ENCODE data around the gene CD82.

The CD82 gene

GRCh38 chr11:44606472-44606871 lies 41.0 kb downstream of the CD82 start:
- H3K27ac ChIP-seq, result no peak overlapping the region
- TF ChIP-seq ZFX (IDR thresholded peaks at IDR 0.05; ENCODE audit: borderline replicate concordance) (no peak), CTCF (IDR thresholded peaks at IDR 0.05) (no peak)

- no peak for TF ChIP-seq CTCF (IDR thresholded peaks at IDR 0.05)
- TF ChIP-seq ZFX (IDR thresholded peaks at IDR 0.05; ENCODE audit: borderline replicate concordance), result no peak
- no peak overlapping the region for H3K27ac ChIP-seq
Observed at GRCh38 chr11:44607319-44607962, 42.0 kb downstream of the CD82 start.

GRCh38 chr11:44607987-44608386 lies 42.5 kb downstream of the CD82 start:
- TF ChIP-seq ZFX (IDR thresholded peaks at IDR 0.05; ENCODE audit: borderline replicate concordance) (no peak), CTCF (IDR thresholded peaks at IDR 0.05) (no peak)
- no peak overlapping the region for H3K27ac ChIP-seq

GRCh38 chr11:44608651-44608990 lies 43.2 kb downstream of the CD82 start:
- TF ChIP-seq CTCF (IDR thresholded peaks at IDR 0.05), result no peak
- no peak for TF ChIP-seq ZFX (IDR thresholded peaks at IDR 0.05; ENCODE audit: borderline replicate concordance)

GRCh38 chr11:44608991-44609782 lies 43.7 kb downstream of the CD82 start:
- TF ChIP-seq ZFX (IDR thresholded peaks at IDR 0.05; ENCODE audit: borderline replicate concordance) (no peak), CTCF (IDR thresholded peaks at IDR 0.05) (no peak)

More at GRCh38 chr11:44608651-44608990, 43.2 kb downstream of the CD82 start:
- no peak overlapping the region for H3K27ac ChIP-seq

GRCh38 chr11:44609783-44610155 lies 44.3 kb downstream of the CD82 start:
- TF ChIP-seq ZFX (IDR thresholded peaks at IDR 0.05; ENCODE audit: borderline replicate concordance) (no peak), CTCF (IDR thresholded peaks at IDR 0.05) (no peak)
- no peak overlapping the region for H3K27ac ChIP-seq

More at GRCh38 chr11:44608991-44609782, 43.7 kb downstream of the CD82 start:
- H3K27ac ChIP-seq, result no peak overlapping the region
